BE2C (cell line): ENCODE measurements around the gene LRFN2.

Source experiments
- DNase-seq: peaks from one replicate; pipeline ENCODE4 v3.0.0-alpha.2; 2020
- H3K27me3 ChIP-seq: fragments of 250-450 bp; sonication (Bioruptor Pico); 2 replicates; pipeline ENCODE4 v1.5.1; 2020; ENCODE audit warnings: mild to moderate bottlenecking
- H3K36me3 ChIP-seq: fragments of 250-450 bp; sonication (Bioruptor Pico); 2 replicates; pipeline ENCODE4 v1.5.1; 2020; ENCODE audit warnings: mild to moderate bottlenecking
- H3K4me1 ChIP-seq: fragments of 250-450 bp; sonication (Bioruptor Pico); 2 replicates; pipeline ENCODE4 v1.5.1; 2020
- H3K4me3 ChIP-seq: 2 replicates; pipeline ENCODE4 v1.5.1; 2011; ENCODE audit warnings: low read depth, low read length
- H3K9me3 ChIP-seq: fragments of 250-450 bp; sonication (Bioruptor Pico); 2 replicates; pipeline ENCODE4 v1.5.1; 2020
- TF ChIP-seq, protein P1 (sequence below): IDR thresholded peaks from 2 replicates; pipeline ENCODE4 v1.5.1; 2012; ENCODE audit warnings: mild to moderate bottlenecking, low read depth, low read length

Gene LRFN2

DNA sequence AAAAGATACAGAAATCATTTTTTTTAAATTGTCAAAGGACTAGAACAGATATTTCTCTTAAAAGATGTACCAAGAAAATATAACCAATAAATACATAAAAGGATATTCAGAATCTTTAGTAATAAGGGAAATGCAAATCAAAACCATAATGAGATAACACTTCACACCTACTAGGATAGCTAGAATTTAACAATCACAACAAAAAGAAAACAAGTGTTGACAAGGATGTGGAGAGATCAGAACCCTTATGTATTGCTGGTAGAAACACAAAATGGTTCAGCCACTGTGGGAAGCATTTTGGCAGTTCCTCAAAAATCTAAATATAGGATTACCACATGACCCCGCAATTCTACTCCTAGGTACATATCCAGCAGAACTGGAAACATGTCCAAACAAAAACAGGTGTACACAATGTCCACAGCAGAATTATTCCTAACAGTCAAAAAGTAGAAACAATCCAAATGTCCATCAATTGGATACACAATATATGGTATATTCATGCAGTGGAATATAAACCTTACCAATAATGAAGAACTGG, 211.0 kb downstream of the LRFN2 start:
- DNase-seq = no peak
- Histone ChIP-seq H3K9me3 (no peaks in the 10 kb centered on the region), H3K4me3 (no peak overlapping the region), H3K27me3 (no peaks in the 10 kb centered on the region), H3K36me3 (no peaks in the 10 kb centered on the region), H3K4me1 (no peaks in the 10 kb centered on the region)
- TF ChIP-seq, protein P1, sequence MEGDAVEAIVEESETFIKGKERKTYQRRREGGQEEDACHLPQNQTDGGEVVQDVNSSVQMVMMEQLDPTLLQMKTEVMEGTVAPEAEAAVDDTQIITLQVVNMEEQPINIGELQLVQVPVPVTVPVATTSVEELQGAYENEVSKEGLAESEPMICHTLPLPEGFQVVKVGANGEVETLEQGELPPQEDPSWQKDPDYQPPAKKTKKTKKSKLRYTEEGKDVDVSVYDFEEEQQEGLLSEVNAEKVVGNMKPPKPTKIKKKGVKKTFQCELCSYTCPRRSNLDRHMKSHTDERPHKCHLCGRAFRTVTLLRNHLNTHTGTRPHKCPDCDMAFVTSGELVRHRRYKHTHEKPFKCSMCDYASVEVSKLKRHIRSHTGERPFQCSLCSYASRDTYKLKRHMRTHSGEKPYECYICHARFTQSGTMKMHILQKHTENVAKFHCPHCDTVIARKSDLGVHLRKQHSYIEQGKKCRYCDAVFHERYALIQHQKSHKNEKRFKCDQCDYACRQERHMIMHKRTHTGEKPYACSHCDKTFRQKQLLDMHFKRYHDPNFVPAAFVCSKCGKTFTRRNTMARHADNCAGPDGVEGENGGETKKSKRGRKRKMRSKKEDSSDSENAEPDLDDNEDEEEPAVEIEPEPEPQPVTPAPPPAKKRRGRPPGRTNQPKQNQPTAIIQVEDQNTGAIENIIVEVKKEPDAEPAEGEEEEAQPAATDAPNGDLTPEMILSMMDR = no peak

DNA sequence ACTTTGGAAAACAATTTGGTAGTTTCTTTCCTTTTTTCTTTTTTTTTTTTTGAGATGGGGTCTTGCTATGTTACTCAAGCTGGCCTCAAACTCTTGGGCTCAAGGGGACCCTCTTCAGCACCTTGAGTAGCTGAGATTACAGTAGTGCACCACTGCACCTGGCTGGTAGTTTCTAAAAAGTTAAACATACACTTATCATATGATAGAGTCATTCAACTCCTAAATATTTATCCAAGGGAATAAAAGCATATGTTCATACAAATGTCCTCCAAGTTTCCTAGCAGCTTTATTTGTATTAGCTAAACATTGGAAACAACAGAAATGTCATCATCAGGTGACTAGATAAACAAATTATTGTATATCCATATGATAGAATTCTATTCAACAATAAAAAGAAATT, 213.9 kb downstream of the LRFN2 start:
- Histone ChIP-seq H3K36me3 (no peaks in the 10 kb centered on the region), H3K4me3 (no peak overlapping the region), H3K9me3 (no peaks in the 10 kb centered on the region), H3K27me3 (no peaks in the 10 kb centered on the region), H3K4me1 (no peaks in the 10 kb centered on the region)
- DNase-seq = no peak
- TF ChIP-seq, protein P1 = no peak

DNA sequence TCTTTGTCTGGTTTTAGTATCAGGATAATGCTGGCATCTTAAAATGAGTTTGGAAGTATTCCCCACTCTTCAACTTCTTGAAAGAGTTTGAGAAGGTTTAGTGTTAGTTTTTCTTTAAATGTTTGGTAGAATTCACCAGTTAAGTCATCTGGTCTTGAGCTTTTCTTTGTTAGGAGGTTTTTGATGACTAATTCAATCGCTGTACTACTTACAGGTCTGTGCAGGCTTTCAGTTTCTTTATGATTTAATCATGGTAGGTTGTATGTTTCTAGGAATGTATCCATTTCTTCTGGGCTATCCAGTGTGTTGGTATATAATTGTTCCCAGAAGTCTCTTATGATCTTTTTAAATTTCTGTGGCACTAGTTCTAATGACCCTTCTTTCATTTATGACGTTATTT, 215.5 kb downstream of the LRFN2 start:
- H3K4me1 ChIP-seq = no peaks in the 10 kb centered on the region
- H3K36me3 ChIP-seq = no peaks in the 10 kb centered on the region
- TF ChIP-seq, protein P1 = no peak
- no peak overlapping the region for H3K4me3 ChIP-seq
- H3K9me3 ChIP-seq = no peaks in the 10 kb centered on the region
- no peaks in the 10 kb centered on the region for H3K27me3 ChIP-seq
- no peak for DNase-seq

DNA sequence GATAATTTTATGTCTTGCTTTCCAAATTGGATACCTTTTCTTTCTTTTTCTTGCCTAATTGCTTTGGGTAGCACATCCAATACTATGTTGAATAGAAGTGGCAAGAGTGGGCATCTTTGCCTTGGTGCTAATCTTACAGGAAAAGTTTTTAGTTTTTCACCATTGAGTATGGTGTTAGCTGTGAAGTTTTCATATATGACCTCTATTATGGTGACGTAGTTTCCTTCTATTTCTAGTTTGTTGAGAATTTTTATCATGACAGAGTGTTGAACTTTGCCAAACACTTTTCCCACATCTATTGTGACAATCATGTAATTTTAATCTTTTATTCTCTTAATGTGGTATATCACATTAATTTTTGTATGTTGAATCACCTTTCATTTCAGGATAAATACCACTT, 216.1 kb downstream of the LRFN2 start:
- DNase-seq = no peak
- Histone ChIP-seq H3K4me3 (no peak overlapping the region), H3K27me3 (no peaks in the 10 kb centered on the region), H3K4me1 (no peaks in the 10 kb centered on the region), H3K9me3 (no peaks in the 10 kb centered on the region), H3K36me3 (no peaks in the 10 kb centered on the region)
- TF ChIP-seq, protein P1 = no peak

DNA sequence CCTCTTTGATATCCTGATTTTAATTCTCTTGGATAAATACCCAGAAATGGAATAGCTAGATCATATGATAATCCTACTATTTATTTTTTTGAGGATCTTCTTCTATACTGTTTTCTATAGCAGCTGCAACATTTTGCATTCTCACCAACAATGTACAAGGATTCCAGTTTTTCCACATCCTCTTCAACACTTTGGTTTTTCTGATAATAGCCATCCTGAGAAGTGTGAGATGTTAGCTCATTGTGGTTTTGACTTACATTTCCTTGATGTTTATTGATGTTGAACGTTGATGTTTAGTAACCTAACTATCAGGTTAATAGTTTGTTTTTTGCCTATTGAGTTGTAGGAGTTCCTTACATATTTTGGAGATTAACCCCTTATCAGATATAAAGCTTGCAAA, 217.3 kb downstream of the LRFN2 start:
- H3K36me3 ChIP-seq = no peaks in the 10 kb centered on the region
- no peaks in the 10 kb centered on the region for H3K27me3 ChIP-seq
- TF ChIP-seq, protein P1 = no peak
- no peaks in the 10 kb centered on the region for H3K4me1 ChIP-seq
- H3K9me3 ChIP-seq = no peaks in the 10 kb centered on the region
- no peak overlapping the region for H3K4me3 ChIP-seq
- no peak for DNase-seq

DNA sequence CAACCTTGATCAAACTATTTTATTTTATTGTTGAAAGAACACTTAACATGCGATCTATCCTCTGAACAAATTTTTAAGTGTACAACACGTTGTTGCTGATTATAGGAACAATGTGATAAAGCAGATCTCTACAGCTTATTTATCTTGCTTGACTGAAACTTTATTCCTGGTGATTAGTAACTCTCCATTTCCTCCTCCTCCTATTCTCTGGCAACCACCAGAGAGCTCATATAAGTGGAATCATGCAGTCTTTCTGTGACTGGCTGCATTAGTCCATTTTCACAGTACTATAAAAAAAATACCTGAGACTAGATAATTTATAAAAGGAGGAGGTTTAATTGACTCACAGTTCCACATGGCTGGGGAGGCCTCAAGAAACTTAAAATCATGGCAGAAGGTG, 218.1 kb downstream of the LRFN2 start:
- TF ChIP-seq, protein P1 = no peak
- H3K9me3 ChIP-seq = no peaks in the 10 kb centered on the region
- no peaks in the 10 kb centered on the region for H3K4me1 ChIP-seq
- H3K36me3 ChIP-seq = no peaks in the 10 kb centered on the region
- H3K27me3 ChIP-seq = no peaks in the 10 kb centered on the region
- DNase-seq = no peak
- no peak overlapping the region for H3K4me3 ChIP-seq
